ENCODE results near the gene DCTN3.
A peak's percentile ranks its signal among the peaks of the same experiment; 100 is the strongest.

Gene DCTN3

GRCh38 chr9:34620061-34620994 lies at the start of gene DCTN3:
TSS of gene DCTN3 (minus strand) at chr9:34620495. CDS start at chr9:34620464, 31 bp downstream.
- DNase-seq (ENCODE audit: low read depth in 2 of 2), result peak; percentile 85 to 86

GRCh38 chr9:34665381-34666250 lies 45.3 kb upstream of the DCTN3 start:
- DNase-seq (ENCODE audit: low read depth in 2 of 2), result peak; percentile 61 to 75

- DNase-seq (ENCODE audit: low read depth in 2 of 2), result no peak
Measured at GRCh38 chr9:34665067-34665380, 44.7 kb upstream of the DCTN3 start.

GRCh38 chr9:34664281-34665066 lies 44.2 kb upstream of the DCTN3 start:
- DNase-seq (ENCODE audit: low read depth in 2 of 2), result peak; percentile 47 to 77

GRCh38 chr9:34663303-34663605 lies 43.0 kb upstream of the DCTN3 start:
- DNase-seq (ENCODE audit: low read depth in 2 of 2), result no peak

GRCh38 chr9:34662526-34663302 lies 42.4 kb upstream of the DCTN3 start, which contains the start of gene CCL27:
TSS of gene CCL27 (minus strand) at chr9:34662657. CDS start at chr9:34662633, 24 bp downstream.
- DNase-seq (ENCODE audit: low read depth in 2 of 2), result no peak

- DNase-seq (ENCODE audit: low read depth in 2 of 2), result no peak
Measured at GRCh38 chr9:34659592-34660253, 39.4 kb upstream of the DCTN3 start.

- DNase-seq (ENCODE audit: low read depth in 2 of 2), result no peak
Measured at GRCh38 chr9:34658461-34658860, 38.2 kb upstream of the DCTN3 start.

GRCh38 chr9:34656992-34657391 lies 36.7 kb upstream of the DCTN3 start:
- no peak for DNase-seq (ENCODE audit: low read depth in 2 of 2)

- DNase-seq (ENCODE audit: low read depth in 2 of 2), result no peak
Measured at GRCh38 chr9:34655394-34655793, 35.1 kb upstream of the DCTN3 start.

GRCh38 chr9:34654323-34655051 lies 34.2 kb upstream of the DCTN3 start:
- no peak for DNase-seq (ENCODE audit: low read depth in 2 of 2)

- DNase-seq (ENCODE audit: low read depth in 2 of 2), result no peak
Measured at GRCh38 chr9:34653151-34654072, 33.1 kb upstream of the DCTN3 start.

- DNase-seq (ENCODE audit: low read depth in 2 of 2), result no peak
Measured at GRCh38 chr9:34652602-34653000, 32.3 kb upstream of the DCTN3 start.

- DNase-seq (ENCODE audit: low read depth in 2 of 2), result peak in 1 of 2 experiments; percentile 55
Measured at GRCh38 chr9:34651876-34652601, 31.7 kb upstream of the DCTN3 start, which contains the start of gene IL11RA. TSS of gene IL11RA (plus strand) at chr9:34652185. CDS start at chr9:34655218, 3,033 bp downstream.

GRCh38 chr9:34651321-34651720 lies 31.0 kb upstream of the DCTN3 start:
- no peak for DNase-seq (ENCODE audit: low read depth in 2 of 2)

- no peak for DNase-seq (ENCODE audit: low read depth in 2 of 2)
Measured at GRCh38 chr9:34650816-34651215, 30.5 kb upstream of the DCTN3 start.

GRCh38 chr9:34648673-34649072 lies 28.4 kb upstream of the DCTN3 start:
- DNase-seq (ENCODE audit: low read depth in 2 of 2), result no peak

- no peak for DNase-seq (ENCODE audit: low read depth in 2 of 2)
Measured at GRCh38 chr9:34647651-34648050, 27.4 kb upstream of the DCTN3 start.

Measured in stimulated activated CD4-positive, alpha-beta T cell treated with anti-CD3 and anti-CD28 coated beads, Interleukin-12 subunit alpha, Interleukin-12 subunit beta, amount 100 ng/mL, for 24 hours (primary cell).